H1 (cell line): Measurements from ENCODE around the gene NUCB1. TPM values are rescaled to one million over a fixed set of nuclear protein-coding genes. Genes with fewer than 3 reads are reported as not detected.

Source experiments
- CTCF ChIA-PET: fragments of 300-600 bp; sonication (Branson Sonifier 250); formaldehyde crosslinking; loops from one replicate; lab custom pipeline; 2021; ENCODE audit not compliant: partially characterized antibody; lab: Charles Lee
- POLR2A ChIA-PET: fragments of 300-600 bp; sonication (Branson Sonifier 250); formaldehyde crosslinking; loops from one replicate; lab custom pipeline; 2021; ENCODE audit warnings: inconsistent platforms; ENCODE audit not compliant: partially characterized antibody; lab: Charles Lee
- DNase-seq, 2 experiments: peaks; one replicate each; pipeline versions ENCODE4 v3.0.0 to v3.0.0-alpha.2; 2010 to 2022; ENCODE audit warnings: low spot score in 2 of 2, low read depth in 1 of 2, mixed read lengths in 1 of 2
- FAIRE-seq: peaks from 2 replicates; lab custom pipeline; 2011; peaks lifted over from hg19 to GRCh38; lab: Jason Lieb, UNC
- H2AFZ ChIP-seq: 2 replicates; pipeline ENCODE4 v1.8.1; 2012; ENCODE audit warnings: low read length, inconsistent platforms
- H2AK5ac ChIP-seq: 2 replicates; pipeline ENCODE4 v1.6.1; 2013; ENCODE audit warnings: low read depth, low read length
- H2BK120ac ChIP-seq: replicated peaks from 2 replicates; pipeline ENCODE3; 2013; ENCODE audit warnings: low read depth, low read length, inconsistent platforms
- H2BK12ac ChIP-seq: 2 replicates; pipeline ENCODE4 v1.6.1; 2013; ENCODE audit warnings: low read depth, low read length
- H2BK15ac ChIP-seq: 2 replicates; pipeline ENCODE4 v1.6.1; 2013; ENCODE audit warnings: low read length
- H2BK20ac ChIP-seq: 2 replicates; pipeline ENCODE4 v1.6.1; 2013; ENCODE audit warnings: low read length
- H2BK5ac ChIP-seq: 2 replicates; pipeline ENCODE4 v1.6.1; 2013; ENCODE audit warnings: low read depth, low read length
- H3K14ac ChIP-seq: 2 replicates; pipeline ENCODE4 v1.6.1; 2013; ENCODE audit warnings: inconsistent platforms; ENCODE audit not compliant: insufficient read length
- H3K18ac ChIP-seq: 2 replicates; pipeline ENCODE4 v1.6.1; 2013; ENCODE audit warnings: low read length; ENCODE audit errors: extremely low read depth
- H3K23ac ChIP-seq: 2 replicates; pipeline ENCODE4 v1.6.1; 2013; ENCODE audit warnings: inconsistent platforms; ENCODE audit not compliant: insufficient read length
- H3K23me2 ChIP-seq: 2 replicates; pipeline ENCODE4 v1.6.1; 2013; ENCODE audit warnings: low read depth, low read length
- H3K27ac ChIP-seq: 2 replicates; pipeline ENCODE4 v1.6.1; 2011; ENCODE audit warnings: low read depth, low read length, inconsistent platforms
- H3K27me3 ChIP-seq, 4 experiments: replicated peaks in 1 of 4; 1 replicate in 1 of 4; 2 replicates in 3 of 4; pipeline versions ENCODE4 v1.6.1 to v1.8.1; 2011 to 2013; ENCODE audit warnings: low read length in 3 of 4, mild to moderate bottlenecking in 3 of 4, inconsistent platforms in 2 of 4, mixed read lengths in 2 of 4, moderate library complexity in 1 of 4; ENCODE audit not compliant: control insufficient read depth in 3 of 4, insufficient read depth in 3 of 4; ENCODE audit errors: extremely low read depth in 1 of 4
- H3K36me3 ChIP-seq, 4 experiments: 2 replicates each; pipeline versions ENCODE4 v1.6.1 to v1.8.1; 2011 to 2013; ENCODE audit warnings: mild to moderate bottlenecking in 4 of 4, low read length in 3 of 4, moderate library complexity in 2 of 4, control low read depth in 1 of 4, inconsistent platforms in 1 of 4; ENCODE audit not compliant: insufficient read depth in 4 of 4, control insufficient read depth in 2 of 4
- H3K4ac ChIP-seq: replicated peaks from 2 replicates; pipeline ENCODE3; 2013; ENCODE audit warnings: low read length, low read depth, mixed read lengths, inconsistent platforms; ENCODE audit not compliant: insufficient read length
- H3K4me1 ChIP-seq, 4 experiments: replicated peaks in 1 of 4; 1 replicate in 1 of 4; 2 replicates in 3 of 4; pipeline versions ENCODE4 v1.6.1 to v1.8.1; 2011 to 2013; ENCODE audit warnings: low read length in 3 of 4, inconsistent platforms in 2 of 4, mixed read lengths in 1 of 4; ENCODE audit not compliant: insufficient read depth in 4 of 4, control insufficient read depth in 3 of 4
- H3K4me2 ChIP-seq, 2 experiments: 2 replicates each; pipeline versions ENCODE4 v1.6.1 to v1.8.1; 2011 to 2013; ENCODE audit warnings: low read depth in 2 of 2, low read length in 2 of 2, control low read depth in 1 of 2, inconsistent platforms in 1 of 2, mild to moderate bottlenecking in 1 of 2; ENCODE audit not compliant: insufficient read depth in 1 of 2
- H3K4me3 ChIP-seq, 4 experiments: fragments of 200-600, 300-600 bp in 1 of 4; sonication (generic), shearing (Covaris generic), sonication (Bioruptor Twin) in 1 of 4; 2 replicates each; pipeline versions ENCODE4 v1.5.1 to v1.8.1; 2011 to 2016; ENCODE audit warnings: low read length in 4 of 4, low read depth in 3 of 4, control low read depth in 2 of 4, inconsistent platforms in 2 of 4, mild to moderate bottlenecking in 2 of 4, mixed read lengths in 1 of 4, moderate library complexity in 1 of 4; ENCODE audit not compliant: insufficient read depth in 2 of 4; ENCODE audit errors: extremely low read depth in 1 of 4
- H3K56ac ChIP-seq: replicated peaks from 2 replicates; pipeline ENCODE3; 2013; ENCODE audit warnings: low read depth, mild to moderate bottlenecking, mixed read lengths, low read length, inconsistent platforms; ENCODE audit not compliant: insufficient read length
- H3K79me1 ChIP-seq: 2 replicates; pipeline ENCODE4 v1.6.1; 2013; ENCODE audit warnings: low read depth, low read length, control low read depth
- H3K79me2 ChIP-seq, 2 experiments: 2 replicates each; pipeline versions ENCODE4 v1.6.1 to v1.8.1; 2012 to 2013; ENCODE audit warnings: low read length in 2 of 2, mild to moderate bottlenecking in 2 of 2, inconsistent platforms in 1 of 2; ENCODE audit not compliant: insufficient read depth in 2 of 2, control insufficient read depth in 1 of 2
- H3K9ac ChIP-seq, 4 experiments: replicated peaks in 1 of 4; 1 replicate in 1 of 4; 2 replicates in 3 of 4; pipeline versions ENCODE4 v1.6.1 to v1.8.1; 2011 to 2013; ENCODE audit warnings: low read depth in 3 of 4, low read length in 3 of 4, control low read depth in 2 of 4, mild to moderate bottlenecking in 2 of 4, moderate library complexity in 2 of 4, inconsistent platforms in 1 of 4; ENCODE audit errors: extremely low read depth in 1 of 4
- H3K9me3 ChIP-seq, 2 experiments: 2 replicates each; pipeline versions ENCODE4 v1.6.1 to v1.8.1; 2012 to 2013; ENCODE audit warnings: mild to moderate bottlenecking in 2 of 2, moderate library complexity in 2 of 2, control low read depth in 1 of 2, inconsistent platforms in 1 of 2, low read depth in 1 of 2, low read length in 1 of 2, mixed read lengths in 1 of 2; ENCODE audit not compliant: insufficient read depth in 2 of 2
- H4K20me1 ChIP-seq, 2 experiments: replicated peaks in 1 of 2; 2 replicates each; pipeline versions ENCODE3 to v1.8.1; 2011 to 2013; ENCODE audit warnings: inconsistent platforms in 2 of 2, low read length in 2 of 2, mild to moderate bottlenecking in 1 of 2; ENCODE audit not compliant: insufficient read depth in 2 of 2, control insufficient read depth in 1 of 2
- H4K5ac ChIP-seq: 2 replicates; pipeline ENCODE4 v1.6.1; 2013; ENCODE audit warnings: low read length, low read depth, mixed read lengths, inconsistent platforms; ENCODE audit not compliant: insufficient read length
- H4K8ac ChIP-seq: 2 replicates; pipeline ENCODE4 v1.8.0; 2013; ENCODE audit warnings: mild to moderate bottlenecking, moderate library complexity, low read length, inconsistent platforms; ENCODE audit not compliant: insufficient read depth; ENCODE audit errors: extremely low read depth
- H4K91ac ChIP-seq: replicated peaks from 2 replicates; pipeline ENCODE3; 2013; ENCODE audit warnings: low read length, mixed read lengths, inconsistent platforms; ENCODE audit not compliant: insufficient read length
- JUND ChIP-seq: IDR thresholded peaks from 2 replicates; pipeline ENCODE4 v1.6.1; 2011; ENCODE audit warnings: mild to moderate bottlenecking, improper control_type of control experiment, low read length
- NRF1 ChIP-seq: IDR thresholded peaks from 2 replicates; pipeline ENCODE4 v1.6.1; 2011; ENCODE audit warnings: mild to moderate bottlenecking, low read depth, low read length, improper control_type of control experiment
- SAP30 ChIP-seq: fragments of 300-600 bp; sonication (generic); IDR thresholded peaks from 2 replicates; pipeline ENCODE4 v1.7.1; 2012; ENCODE audit warnings: low read length, moderate library complexity, mild to moderate bottlenecking, inconsistent platforms; ENCODE audit not compliant: insufficient read depth, insufficient replicate concordance
- WGBS, 2 experiments: shearing (Covaris generic) in 1 of 2; methylation state at CpG; one replicate each; pipeline versions ENCODE4 v1.1.6 to v1.1.7; 2013 to 2015; ENCODE audit warnings: low lambda C conversion rate in 2 of 2, mixed read lengths in 2 of 2, inconsistent platforms in 1 of 2, low coverage in 1 of 2, missing lambda C conversion rate in 1 of 2; ENCODE audit not compliant: insufficient replicate concordance in 2 of 2, insufficient coverage in 1 of 2, insufficient read length in 1 of 2; ENCODE audit errors: extremely low coverage in 1 of 2, missing lambda C conversion rate in 1 of 2; 5-methylcytosine and 5-hydroxymethylcytosine counted together
- polyA plus RNA-seq, 7 experiments: library from polyadenylated mRNA; depleted of rRNA in 3 of 7; stranded (reverse) in 5 of 7; unstranded in 2 of 7; fragments of >200 nt in 5 of 7; fragments of 200-250 nt in 2 of 7; gene quantifications; 1 replicate in 5 of 7; 2 replicates in 1 of 7; 4 replicates in 1 of 7; pipeline versions ENCODE4 v1.2.1 to v1.2.3, GENCODE V29; 2011 to 2013; ENCODE audit warnings: missing spikeins in 2 of 7, mixed read lengths in 2 of 7
- total RNA-seq: library from RNA; stranded (reverse); fragmentation: NEBNext Ultra II Directional; extraction: Animal tissue kit (Norgen Biotek cat#: 25700); gene quantifications from 2 replicates; pipeline ENCODE4 v1.2.1, GENCODE V29; 2021

Gene NUCB1
- total and polyA plus RNA-seq, 2 of the 8 experiments (the other 6 are each of a cell fraction or from before 2014, with no cell fraction given): 111 to 121 TPM

DNA sequence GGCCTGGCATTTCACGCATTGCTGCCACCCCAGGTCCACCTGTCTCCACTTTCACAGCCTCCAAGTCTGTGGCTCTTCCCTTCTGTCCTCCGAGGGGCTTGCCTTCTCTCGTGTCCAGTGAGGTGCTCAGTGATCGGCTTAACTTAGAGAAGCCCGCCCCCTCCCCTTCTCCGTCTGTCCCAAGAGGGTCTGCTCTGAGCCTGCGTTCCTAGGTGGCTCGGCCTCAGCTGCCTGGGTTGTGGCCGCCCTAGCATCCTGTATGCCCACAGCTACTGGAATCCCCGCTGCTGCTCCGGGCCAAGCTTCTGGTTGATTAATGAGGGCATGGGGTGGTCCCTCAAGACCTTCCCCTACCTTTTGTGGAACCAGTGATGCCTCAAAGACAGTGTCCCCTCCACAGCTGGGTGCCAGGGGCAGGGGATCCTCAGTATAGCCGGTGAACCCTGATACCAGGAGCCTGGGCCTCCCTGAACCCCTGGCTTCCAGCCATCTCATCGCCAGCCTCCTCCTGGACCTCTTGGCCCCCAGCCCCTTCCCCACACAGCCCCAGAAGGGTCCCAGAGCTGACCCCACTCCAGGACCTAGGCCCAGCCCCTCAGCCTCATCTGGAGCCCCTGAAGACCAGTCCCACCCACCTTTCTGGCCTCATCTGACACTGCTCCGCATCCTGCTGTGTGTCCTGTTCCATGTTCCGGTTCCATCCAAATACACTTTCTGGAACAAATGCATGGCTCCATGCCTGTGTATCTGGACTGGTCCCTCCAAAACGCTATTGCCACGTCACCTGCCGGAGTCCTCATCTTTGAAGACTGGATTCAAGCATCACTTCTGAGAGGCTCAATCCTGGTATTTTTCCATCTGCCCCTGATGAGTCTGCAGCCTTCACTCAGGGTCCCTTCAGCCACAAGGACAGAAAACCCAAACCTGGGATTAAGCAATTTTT lies 22.7 kb downstream of the NUCB1 start:
- no peak for DNase-seq
- Histone ChIP-seq H3K4me2 (no peak overlapping the region), H4K91ac (no peak overlapping the region), H2BK20ac (no peak overlapping the region), H2AK5ac (no peak overlapping the region), H4K5ac (no peak overlapping the region), H2BK15ac (no peak overlapping the region), H2AFZ (no peak overlapping the region), H3K79me2 (no peaks in the 10 kb centered on the region), H2BK120ac (no peak overlapping the region), H3K4me1 (no peaks in the 10 kb centered on the region), H3K14ac (no peak overlapping the region), H3K18ac (no peak overlapping the region), H3K27ac (no peak overlapping the region), H4K8ac (no peak overlapping the region), H3K23ac (no peak overlapping the region), H2BK5ac (no peak overlapping the region), H4K20me1 (peaks cover 0 to 4% of the 10 kb centered on the region in 2 experiments), H3K36me3 (peaks cover 0 to 35% (median 8%) of the 10 kb centered on the region in 4 experiments; a peak in 6 of 8 replicates), H3K4me3 (no peak overlapping the region), H3K23me2 (no peaks in the 10 kb centered on the region; the same call in 1 of the 2 replicates), H2BK12ac (no peak overlapping the region), H3K9me3 (no peaks in the 10 kb centered on the region), H3K4ac (no peak overlapping the region), H3K56ac (no peak overlapping the region), H3K79me1 (no peaks in the 10 kb centered on the region), H3K9ac (no peak overlapping the region), H3K27me3 (no peaks in the 10 kb centered on the region)
- POLR2A ChIA-PET: interaction anchor here (1.1 to 6.7 kb wide), 3 partner anchors 10 to 43 kb away, joined by 5 to 29 read pairs (median 6); partner anchors contain the start of genes DHDH and FTL
- CTCF ChIA-PET: interaction anchor here (0.6 to 1.1 kb wide), 2 partner anchors 10 to 65 kb away, joined by 3 to 4 read pairs; no protein-coding TSS in a partner anchor
- no peak for FAIRE-seq
- WGBS, 2 experiments: 95% methylated on average over 17 of the region's 18 CpGs; no CpG with 5 or more reads in 1 of the 2 experiments
- no peak for TF ChIP-seq JUND
- TF ChIP-seq SAP30: no peak
- no peak for TF ChIP-seq NRF1
- TF ChIP-seq, all 59 proteins: peak for 0
